Effector memory CD8-positive, alpha-beta T cell (primary cell): ENCODE data around the gene MYH7.

ENCODE experiments used
- ATAC-seq: fragments of 150-1000 bp; cut with Tn5 transposase; replicated peaks from 2 replicates; pipeline ENCODE4 v1.10.0; 2021; ENCODE audit warnings: mild to moderate bottlenecking, moderate library complexity
- DNase-seq, 3 experiments: peaks; one replicate each; pipeline ENCODE4 v3.0.0; 2021
- H3K27ac Mint-ChIP-seq, 2 donors: one replicate each; pipeline ENCODE4 v1.8.0; 2022; ENCODE audit warnings: mild to moderate bottlenecking in 2 of 2, mixed read lengths in 2 of 2, moderate library complexity in 2 of 2
- H3K27me3 Mint-ChIP-seq, 2 donors: one replicate each; pipeline ENCODE4 v1.8.0; 2022; ENCODE audit warnings: mixed read lengths in 2 of 2
- H3K36me3 Mint-ChIP-seq: one replicate; pipeline ENCODE4 v1.8.0; 2022; ENCODE audit warnings: mild to moderate bottlenecking, moderate library complexity, mixed read lengths; ENCODE audit not compliant: insufficient read depth
- H3K4me1 Mint-ChIP-seq, 2 donors: one replicate each; pipeline ENCODE4 v1.8.0; 2022; ENCODE audit warnings: low read depth in 2 of 2, mixed read lengths in 2 of 2
- H3K4me3 Mint-ChIP-seq, 2 donors: one replicate each; pipeline ENCODE4 v1.8.0; 2022; ENCODE audit warnings: mild to moderate bottlenecking in 2 of 2, mixed read lengths in 2 of 2, moderate library complexity in 2 of 2
- H3K9me3 Mint-ChIP-seq, 2 donors: one replicate each; pipeline ENCODE4 v1.8.0; 2022; ENCODE audit warnings: mixed read lengths in 2 of 2

Gene MYH7

GRCh38 chr14:23414906-23415820, 20.3 kb downstream of the MYH7 start:
- Mint-ChIP-seq H3K9me3 (no peaks in the 10 kb centered on the region), H3K4me3 (no peak overlapping the region), H3K4me1 (no peaks in the 10 kb centered on the region), H3K27me3 (peaks cover 49 to 70% of the 10 kb centered on the region in 2 donors), H3K27ac (no peak overlapping the region), H3K36me3 (no peaks in the 10 kb centered on the region)
- ATAC-seq (no peak), DNase-seq (no peak)

DNA sequence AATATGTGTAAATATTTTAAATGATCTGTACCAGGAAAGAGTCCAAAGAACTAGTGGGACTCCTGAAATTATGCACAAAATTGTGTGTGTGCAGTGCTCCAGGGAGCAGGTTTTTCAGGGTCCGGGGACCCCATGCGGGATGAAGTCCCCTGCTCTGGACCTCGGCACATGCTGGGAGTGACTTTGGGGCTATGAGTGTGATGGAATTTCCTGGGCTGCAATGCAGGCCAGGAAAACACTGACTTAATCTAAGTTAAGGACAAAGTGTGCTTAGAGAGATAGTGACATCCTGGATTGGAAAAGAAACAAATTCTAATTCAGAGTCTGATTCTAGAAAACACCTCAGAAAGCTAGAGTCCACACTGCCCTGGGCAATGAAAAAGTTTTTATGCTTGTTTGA, 21.2 kb downstream of the MYH7 start:
- Mint-ChIP-seq H3K27ac (no peak overlapping the region), H3K27me3 (peaks cover 45 to 66% of the 10 kb centered on the region in 2 donors), H3K4me1 (no peaks in the 10 kb centered on the region), H3K4me3 (no peak overlapping the region), H3K36me3 (no peaks in the 10 kb centered on the region), H3K9me3 (no peaks in the 10 kb centered on the region)
- DNase-seq (no peak), ATAC-seq (no peak)

- no peaks in the 10 kb centered on the region for H3K9me3 Mint-ChIP-seq
- peaks cover 46 to 66% of the 10 kb centered on the region in 2 donors for H3K27me3 Mint-ChIP-seq
- H3K4me3 Mint-ChIP-seq = no peak overlapping the region
- ATAC-seq (no peak), DNase-seq (no peak)
- H3K27ac Mint-ChIP-seq = no peak overlapping the region
- H3K4me1 Mint-ChIP-seq = no peaks in the 10 kb centered on the region
- no peaks in the 10 kb centered on the region for H3K36me3 Mint-ChIP-seq
Measured at GRCh38 chr14:23413681-23414080, 21.8 kb downstream of the MYH7 start.

DNA sequence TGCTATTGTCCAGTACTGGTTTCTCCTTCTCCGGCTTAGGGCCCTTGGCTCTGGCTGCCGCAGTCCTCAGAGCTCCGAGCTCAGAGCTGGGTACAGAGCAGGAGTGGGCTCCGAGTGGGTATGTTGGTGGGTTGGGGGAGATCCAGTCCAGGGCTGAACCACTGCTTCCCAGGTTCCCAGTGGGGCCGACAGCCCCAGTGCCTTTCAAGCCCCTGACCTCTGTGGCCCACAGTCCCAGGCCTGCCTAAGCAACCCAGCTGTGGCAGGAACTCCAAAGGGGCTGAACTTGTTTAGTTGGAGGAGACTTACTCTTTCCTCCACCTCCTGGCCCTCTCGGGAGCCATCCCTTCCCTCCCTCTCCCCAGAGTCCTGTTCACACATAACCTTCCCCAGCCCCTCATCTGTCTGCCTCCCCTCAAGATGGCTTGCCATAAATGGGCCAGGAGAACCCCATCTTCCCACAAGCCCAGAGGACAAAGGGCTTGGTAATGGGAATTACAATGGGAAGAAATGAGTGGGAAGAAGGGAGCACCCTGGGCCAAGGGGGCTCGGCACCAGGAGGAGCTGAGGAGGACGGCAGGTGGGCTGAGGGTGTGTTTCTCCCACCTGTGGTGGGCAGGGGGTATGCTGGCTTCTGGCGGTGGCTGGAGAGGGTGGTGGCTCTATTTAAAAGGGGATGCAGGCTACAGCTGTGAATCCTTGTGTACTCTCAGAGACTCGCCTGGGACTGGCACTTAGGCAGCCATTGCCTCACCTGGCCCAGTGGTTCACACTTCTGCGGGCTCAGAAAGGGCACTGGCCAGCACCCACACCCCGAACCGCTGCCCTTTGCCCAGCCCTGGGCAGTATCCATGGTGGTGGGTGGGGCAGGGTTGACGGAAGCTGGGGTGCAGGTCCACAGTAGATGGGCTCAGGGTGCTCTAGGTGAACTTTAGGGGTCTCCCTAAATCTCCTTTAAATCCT, 23.6 kb downstream of the MYH7 start:
- Mint-ChIP-seq H3K4me1 (no peaks in the 10 kb centered on the region), H3K4me3 (no peak overlapping the region), H3K27ac (no peak overlapping the region), H3K27me3 (peaks cover 52 to 66% of the 10 kb centered on the region in 2 donors), H3K36me3 (no peaks in the 10 kb centered on the region), H3K9me3 (no peaks in the 10 kb centered on the region)
- DNase-seq (no peak), ATAC-seq (no peak)

DNA sequence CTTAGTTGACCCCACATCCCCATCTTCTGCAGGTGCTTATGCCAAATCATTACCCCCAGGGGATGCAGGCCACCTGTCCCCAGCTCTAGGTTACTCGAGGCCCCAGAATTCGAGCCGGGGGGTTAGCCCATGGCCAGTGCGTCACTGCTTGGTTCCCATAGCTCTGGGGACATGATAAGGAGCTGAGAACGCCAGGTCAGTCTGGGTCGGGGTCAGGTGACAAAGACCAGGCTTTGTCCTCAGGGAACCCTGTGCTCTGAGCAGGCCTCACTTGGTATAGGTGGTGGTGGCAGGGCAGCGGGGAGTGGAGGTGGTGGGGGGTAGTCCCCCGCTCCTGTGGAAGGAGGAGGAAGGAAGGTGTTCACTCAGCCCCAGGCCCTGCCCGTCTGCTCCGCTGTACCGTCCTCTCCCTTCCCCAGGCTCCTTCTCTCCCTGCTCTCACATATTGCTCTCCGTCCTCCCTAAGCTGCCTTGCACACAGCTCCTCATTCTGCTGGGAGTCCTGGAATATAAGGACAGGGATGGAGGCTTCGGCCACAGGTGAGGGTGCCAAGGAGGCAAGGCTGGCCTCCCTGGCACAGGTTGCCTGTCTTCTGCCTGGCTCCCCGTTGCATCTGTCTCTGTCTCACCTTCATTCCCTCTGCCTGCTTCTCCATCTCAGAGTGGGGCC, 25.4 kb downstream of the MYH7 start:
- ATAC-seq (no peak), DNase-seq (no peak)
- H3K27ac Mint-ChIP-seq = no peak overlapping the region
- H3K27me3 Mint-ChIP-seq = peaks cover 37 to 66% of the 10 kb centered on the region in 2 donors
- H3K9me3 Mint-ChIP-seq = no peaks in the 10 kb centered on the region
- H3K4me1 Mint-ChIP-seq = no peaks in the 10 kb centered on the region
- no peaks in the 10 kb centered on the region for H3K36me3 Mint-ChIP-seq
- H3K4me3 Mint-ChIP-seq = no peak overlapping the region

GRCh38 chr14:23409475-23409874, 26.0 kb downstream of the MYH7 start:
- Mint-ChIP-seq H3K36me3 (no peaks in the 10 kb centered on the region), H3K4me3 (no peak overlapping the region), H3K27me3 (peaks cover 37 to 69% of the 10 kb centered on the region in 2 donors), H3K9me3 (no peaks in the 10 kb centered on the region), H3K4me1 (no peaks in the 10 kb centered on the region), H3K27ac (no peak overlapping the region)
- DNase-seq (no peak), ATAC-seq (no peak)

DNA sequence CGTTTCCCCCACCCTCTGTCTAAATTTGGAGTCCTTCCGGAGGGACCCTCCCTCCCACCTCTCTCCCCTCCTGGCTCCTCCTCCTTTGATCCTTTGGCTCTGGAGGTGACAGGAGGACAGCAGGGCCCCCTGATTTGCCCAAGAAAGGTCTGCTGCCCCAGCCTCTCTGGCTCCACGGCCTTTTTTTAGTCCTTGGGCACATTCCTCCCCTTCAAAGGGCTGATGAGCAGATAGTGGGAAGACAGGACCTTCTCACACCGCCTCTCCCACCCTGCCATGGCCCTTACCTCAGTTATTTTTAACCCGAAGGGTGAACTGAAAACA, 27.2 kb downstream of the MYH7 start:
- Mint-ChIP-seq H3K27ac (no peak overlapping the region), H3K4me3 (no peak overlapping the region), H3K4me1 (no peaks in the 10 kb centered on the region), H3K27me3 (peaks cover 40 to 78% of the 10 kb centered on the region in 2 donors), H3K9me3 (no peaks in the 10 kb centered on the region), H3K36me3 (no peaks in the 10 kb centered on the region)
- DNase-seq (no peak), ATAC-seq (no peak)

GRCh38 chr14:23407516-23408306, 27.7 kb downstream of the MYH7 start, which contains the start of gene MYH6:
Gene MYH6, minus strand, starts transcription at chr14:23408273. Its CDS starts 1,050 bp downstream, at chr14:23407223.
- no peak for DNase-seq
- peaks cover 39 to 84% of the 10 kb centered on the region in 2 donors for H3K27me3 Mint-ChIP-seq
- no peak within 1 kb of the TSS for H3K27ac Mint-ChIP-seq
- no peaks in the 10 kb centered on the region for H3K9me3 Mint-ChIP-seq
- no peak for ATAC-seq
- no peaks in the 10 kb centered on the region for H3K4me1 Mint-ChIP-seq
- H3K4me3 Mint-ChIP-seq = no peak within 1 kb of the TSS
- H3K36me3 Mint-ChIP-seq = no peaks in the 10 kb centered on the region

- DNase-seq = no peak
- H3K4me1 Mint-ChIP-seq = no peaks in the 10 kb centered on the region
- no peaks in the 10 kb centered on the region for H3K36me3 Mint-ChIP-seq
- no peak for ATAC-seq
- H3K27me3 Mint-ChIP-seq = peaks cover 34 to 88% of the 10 kb centered on the region in 2 donors
- no peak overlapping the region for H3K4me3 Mint-ChIP-seq
- H3K9me3 Mint-ChIP-seq = no peaks in the 10 kb centered on the region
- no peak overlapping the region for H3K27ac Mint-ChIP-seq
Measured at GRCh38 chr14:23406725-23407355, 28.6 kb downstream of the MYH7 start.

DNA sequence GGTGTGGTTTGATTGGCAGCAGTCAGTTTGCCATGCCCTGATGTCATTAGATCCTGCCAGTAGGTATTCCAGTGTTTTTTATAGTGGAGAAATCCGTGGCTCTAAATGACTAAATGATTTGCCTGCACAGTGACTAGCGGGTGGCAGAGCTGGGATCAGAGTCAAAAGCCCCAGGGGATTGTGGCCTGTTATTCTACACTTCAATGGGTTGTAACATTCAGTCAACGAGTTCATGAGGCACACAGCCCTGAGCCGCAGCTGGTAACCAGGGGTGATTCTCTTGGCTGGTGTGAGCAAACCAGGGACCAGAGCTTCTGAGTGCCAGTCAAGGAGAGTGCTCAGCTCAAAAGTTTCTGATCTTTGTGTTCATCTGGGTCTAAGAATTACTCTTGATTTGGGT, 29.2 kb downstream of the MYH7 start:
- Mint-ChIP-seq H3K27me3 (peaks cover 32 to 83% of the 10 kb centered on the region in 2 donors), H3K36me3 (no peaks in the 10 kb centered on the region), H3K9me3 (no peaks in the 10 kb centered on the region), H3K4me3 (no peak overlapping the region), H3K27ac (no peak overlapping the region), H3K4me1 (no peaks in the 10 kb centered on the region)
- DNase-seq (no peak), ATAC-seq (no peak)

GRCh38 chr14:23405516-23406025, 29.9 kb downstream of the MYH7 start:
- DNase-seq (no peak), ATAC-seq (no peak)
- no peak overlapping the region for H3K4me3 Mint-ChIP-seq
- no peaks in the 10 kb centered on the region for H3K4me1 Mint-ChIP-seq
- H3K9me3 Mint-ChIP-seq = no peaks in the 10 kb centered on the region
- no peaks in the 10 kb centered on the region for H3K36me3 Mint-ChIP-seq
- H3K27me3 Mint-ChIP-seq = peaks cover 26 to 77% of the 10 kb centered on the region in 2 donors
- H3K27ac Mint-ChIP-seq = no peak overlapping the region

DNA sequence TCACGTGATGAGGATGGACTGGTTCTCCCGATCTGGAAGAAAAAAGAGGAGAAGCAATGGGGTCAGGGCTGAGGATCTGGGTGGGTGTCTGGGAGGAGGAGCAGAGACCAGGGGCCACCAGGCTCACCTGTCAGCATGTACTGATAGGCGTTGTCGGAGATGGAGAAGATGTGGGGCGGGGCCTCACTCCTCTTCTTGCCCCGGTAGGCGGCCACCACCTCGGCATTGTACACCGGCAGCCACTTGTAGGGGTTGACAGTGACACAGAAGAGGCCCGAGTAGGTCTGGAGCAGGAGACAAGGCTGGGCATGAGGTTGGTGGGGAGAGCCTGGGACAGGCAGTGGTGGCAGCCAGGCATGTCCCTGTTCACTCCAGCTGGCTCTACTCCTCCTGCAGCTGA, 30.4 kb downstream of the MYH7 start:
- H3K27me3 Mint-ChIP-seq = peaks cover 23 to 72% of the 10 kb centered on the region in 2 donors
- no peak for ATAC-seq
- no peak overlapping the region for H3K4me3 Mint-ChIP-seq

More for the DNA sequence above, 30.4 kb downstream of the MYH7 start:
- no peaks in the 10 kb centered on the region for H3K9me3 Mint-ChIP-seq
- H3K36me3 Mint-ChIP-seq = no peaks in the 10 kb centered on the region
- no peak overlapping the region for H3K27ac Mint-ChIP-seq
- no peaks in the 10 kb centered on the region for H3K4me1 Mint-ChIP-seq
- DNase-seq = no peak
